ENCODE results near the gene PLA2R1. TPM values are rescaled to one million over a fixed set of nuclear protein-coding genes. Genes with fewer than 3 reads are reported as not detected.

Gene PLA2R1
- total and polyA plus RNA-seq, 2 donors (not counting 1 experiment from before 2014, with no cell fraction given): 8.0 to 8.3 TPM

DNA sequence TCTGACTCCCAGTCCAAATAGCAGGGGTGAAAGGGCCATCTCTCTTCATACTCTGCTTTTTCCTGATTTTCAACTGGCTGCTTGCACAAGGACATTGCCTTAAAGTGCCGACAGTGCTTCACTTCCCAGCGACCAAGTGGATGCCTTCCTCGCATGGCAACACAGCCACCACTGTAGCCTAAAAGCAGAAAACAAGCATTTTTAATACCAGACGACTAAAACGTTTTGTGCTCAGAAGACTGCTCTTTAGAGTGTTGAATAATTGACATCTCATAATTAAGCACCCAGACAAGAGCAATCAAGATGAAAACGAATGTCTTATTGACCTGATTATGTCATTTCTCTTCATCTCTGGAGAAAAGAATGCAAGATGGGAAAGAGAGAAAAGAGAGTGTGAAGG lies 75.2 kb downstream of the PLA2R1 start:
- no peaks in the 10 kb centered on the region for H3K9me3 ChIP-seq (ENCODE audit: control insufficient read depth, insufficient read depth, low read depth, low read length)
- no peak overlapping the region for H3K4me3 ChIP-seq (replicated peaks in 1 of 4; ENCODE audit: control extremely low read depth in 1 of 4, insufficient read depth in 1 of 4, low read depth in 3 of 4, low read length in 4 of 4)
- no peaks in the 10 kb centered on the region for H3K36me3 ChIP-seq (ENCODE audit: control insufficient read depth, insufficient read depth, low read length)
- peaks cover 3% of the 10 kb centered on the region for H3K4me1 ChIP-seq (ENCODE audit: control insufficient read depth, extremely low read depth, insufficient read depth, low read length)
- H4K20me1 ChIP-seq (ENCODE audit: control insufficient read depth, extremely low read depth, insufficient read depth, low read length): no peaks in the 10 kb centered on the region
- H3K79me2 ChIP-seq (ENCODE audit: control insufficient read depth, insufficient read depth, low read length): no peaks in the 10 kb centered on the region
- H3K27ac ChIP-seq (ENCODE audit: insufficient read depth, low read length): no peak overlapping the region
- no peaks in the 10 kb centered on the region for H3K27me3 ChIP-seq (ENCODE audit: control insufficient read depth, insufficient read depth, low read length)
- no peak overlapping the region for H3K9ac ChIP-seq (ENCODE audit: insufficient read depth, low read length)
- H3K4me2 ChIP-seq (ENCODE audit: extremely low read depth, insufficient read depth, low read length): no peak overlapping the region
- DNase-seq (ENCODE audit: low read depth in 2 of 2): no peak
- H2AFZ ChIP-seq (ENCODE audit: low read length): no peak overlapping the region
- TF ChIP-seq CTCF (conservative IDR thresholded peaks at IDR 0.05 in 1 of 2, IDR thresholded peaks at IDR 0.05 in 1 of 2; ENCODE audit: low read depth in 1 of 2, low read length in 2 of 2) (no peak), EZH2 (IDR thresholded peaks at IDR 0.05; ENCODE audit: low read length, missing control alignments) (no peak)

GRCh38 chr2:159985656-159986055 lies 76.8 kb downstream of the PLA2R1 start:
- Histone ChIP-seq H3K9me3 (ENCODE audit: control insufficient read depth, insufficient read depth, low read depth, low read length) (no peaks in the 10 kb centered on the region), H3K27me3 (ENCODE audit: control insufficient read depth, insufficient read depth, low read length) (no peaks in the 10 kb centered on the region), H4K20me1 (ENCODE audit: control insufficient read depth, extremely low read depth, insufficient read depth, low read length) (no peaks in the 10 kb centered on the region), H3K79me2 (ENCODE audit: control insufficient read depth, insufficient read depth, low read length) (no peaks in the 10 kb centered on the region), H3K36me3 (ENCODE audit: control insufficient read depth, insufficient read depth, low read length) (no peaks in the 10 kb centered on the region), H3K4me3 (replicated peaks in 1 of 4; ENCODE audit: control extremely low read depth in 1 of 4, insufficient read depth in 1 of 4, low read depth in 3 of 4, low read length in 4 of 4) (no peak overlapping the region), H3K4me1 (ENCODE audit: control insufficient read depth, extremely low read depth, insufficient read depth, low read length) (peaks cover 3% of the 10 kb centered on the region), H3K27ac (ENCODE audit: insufficient read depth, low read length) (no peak overlapping the region), H2AFZ (ENCODE audit: low read length) (no peak overlapping the region), H3K4me2 (ENCODE audit: extremely low read depth, insufficient read depth, low read length) (no peak overlapping the region), H3K9ac (ENCODE audit: insufficient read depth, low read length) (no peak overlapping the region)
- no peak for TF ChIP-seq EZH2 (IDR thresholded peaks at IDR 0.05; ENCODE audit: low read length, missing control alignments)
- no peak for TF ChIP-seq CTCF (conservative IDR thresholded peaks at IDR 0.05 in 1 of 2, IDR thresholded peaks at IDR 0.05 in 1 of 2; ENCODE audit: low read depth in 1 of 2, low read length in 2 of 2)
- no peak for DNase-seq (ENCODE audit: low read depth in 2 of 2)

- Histone ChIP-seq H3K79me2 (ENCODE audit: control insufficient read depth, insufficient read depth, low read length) (no peaks in the 10 kb centered on the region), H4K20me1 (ENCODE audit: control insufficient read depth, extremely low read depth, insufficient read depth, low read length) (no peaks in the 10 kb centered on the region), H2AFZ (ENCODE audit: low read length) (no peak overlapping the region), H3K9me3 (ENCODE audit: control insufficient read depth, insufficient read depth, low read depth, low read length) (no peaks in the 10 kb centered on the region), H3K9ac (ENCODE audit: insufficient read depth, low read length) (no peak overlapping the region), H3K27ac (ENCODE audit: insufficient read depth, low read length) (no peak overlapping the region), H3K4me3 (replicated peaks in 1 of 4; ENCODE audit: control extremely low read depth in 1 of 4, insufficient read depth in 1 of 4, low read depth in 3 of 4, low read length in 4 of 4) (no peak overlapping the region), H3K4me1 (ENCODE audit: control insufficient read depth, extremely low read depth, insufficient read depth, low read length) (peaks cover 3% of the 10 kb centered on the region), H3K27me3 (ENCODE audit: control insufficient read depth, insufficient read depth, low read length) (no peaks in the 10 kb centered on the region), H3K4me2 (ENCODE audit: extremely low read depth, insufficient read depth, low read length) (no peak overlapping the region), H3K36me3 (ENCODE audit: control insufficient read depth, insufficient read depth, low read length) (no peaks in the 10 kb centered on the region)
- no peak for TF ChIP-seq EZH2 (IDR thresholded peaks at IDR 0.05; ENCODE audit: low read length, missing control alignments)
- no peak for TF ChIP-seq CTCF (conservative IDR thresholded peaks at IDR 0.05 in 1 of 2, IDR thresholded peaks at IDR 0.05 in 1 of 2; ENCODE audit: low read depth in 1 of 2, low read length in 2 of 2)
- DNase-seq (ENCODE audit: low read depth in 2 of 2): no peak
Measured at GRCh38 chr2:159984034-159984433, 78.4 kb downstream of the PLA2R1 start.

All from fibroblast of lung (primary cell).